GM13976 (cell line): ENCODE measurements around the gene ZNF853.

Experiments used
- DNase-seq: peaks from one replicate; pipeline ENCODE4 v3.0.0; 2012; ENCODE audit warnings: low spot score
- in situ Hi-C: fragments of 300-500 bp; cut with MboI; formaldehyde crosslinking; loops from one replicate; pipeline ENCODE4 v1.12.0; 2022; ENCODE audit warnings: low sequenced_read_pairs, mixed read lengths, inconsistent platforms; ENCODE audit not compliant: unreplicated experiment
- TF ChIP-seq, protein P1 (sequence below): IDR thresholded peaks from 2 replicates; pipeline ENCODE4 v1.5.1; 2012; ENCODE audit warnings: borderline replicate concordance, mild to moderate bottlenecking; ENCODE audit not compliant: insufficient read depth; ENCODE audit errors: extremely low read depth, missing control alignments, control extremely low read depth

The ZNF853 gene

DNA sequence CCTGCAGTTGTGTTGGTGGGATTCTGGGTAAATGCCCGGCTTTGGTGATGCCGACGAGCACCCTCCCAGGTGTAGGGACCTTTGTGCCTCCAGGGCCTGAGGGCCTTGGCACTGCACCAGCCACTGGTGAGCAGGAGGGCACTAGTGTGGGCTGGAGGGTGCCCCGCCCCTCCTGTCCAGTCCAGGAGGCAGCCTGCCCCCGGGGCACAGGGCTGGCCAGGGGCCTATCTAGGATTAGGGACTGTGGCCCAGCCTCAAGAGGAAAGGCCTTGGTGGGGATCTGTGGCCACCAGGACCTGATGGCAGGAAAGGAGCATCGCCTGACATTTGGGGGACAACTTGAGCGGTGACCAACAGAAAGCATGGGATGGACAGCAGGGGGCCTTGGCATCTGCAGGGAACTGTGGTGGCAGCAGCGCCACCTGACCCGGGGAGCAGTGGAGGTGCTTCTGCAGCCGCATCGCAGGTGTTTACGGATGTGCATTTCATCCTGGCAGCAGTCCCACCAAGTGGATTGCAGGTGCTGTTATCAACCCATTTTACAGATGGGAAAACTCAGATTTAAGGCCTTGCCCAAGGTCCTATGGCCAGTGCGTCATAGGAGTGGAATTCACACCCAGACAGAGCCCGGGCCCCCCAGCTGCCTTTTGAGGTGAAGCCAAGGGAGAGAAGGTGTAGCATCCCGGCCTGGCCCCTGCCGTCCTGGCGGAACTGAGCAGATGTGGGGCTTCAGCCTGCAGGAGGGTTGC is 32.8 kb downstream of the ZNF853 start:
- no peak for DNase-seq
- in situ Hi-C loops: no loop called here
- TF ChIP-seq, protein P1, sequence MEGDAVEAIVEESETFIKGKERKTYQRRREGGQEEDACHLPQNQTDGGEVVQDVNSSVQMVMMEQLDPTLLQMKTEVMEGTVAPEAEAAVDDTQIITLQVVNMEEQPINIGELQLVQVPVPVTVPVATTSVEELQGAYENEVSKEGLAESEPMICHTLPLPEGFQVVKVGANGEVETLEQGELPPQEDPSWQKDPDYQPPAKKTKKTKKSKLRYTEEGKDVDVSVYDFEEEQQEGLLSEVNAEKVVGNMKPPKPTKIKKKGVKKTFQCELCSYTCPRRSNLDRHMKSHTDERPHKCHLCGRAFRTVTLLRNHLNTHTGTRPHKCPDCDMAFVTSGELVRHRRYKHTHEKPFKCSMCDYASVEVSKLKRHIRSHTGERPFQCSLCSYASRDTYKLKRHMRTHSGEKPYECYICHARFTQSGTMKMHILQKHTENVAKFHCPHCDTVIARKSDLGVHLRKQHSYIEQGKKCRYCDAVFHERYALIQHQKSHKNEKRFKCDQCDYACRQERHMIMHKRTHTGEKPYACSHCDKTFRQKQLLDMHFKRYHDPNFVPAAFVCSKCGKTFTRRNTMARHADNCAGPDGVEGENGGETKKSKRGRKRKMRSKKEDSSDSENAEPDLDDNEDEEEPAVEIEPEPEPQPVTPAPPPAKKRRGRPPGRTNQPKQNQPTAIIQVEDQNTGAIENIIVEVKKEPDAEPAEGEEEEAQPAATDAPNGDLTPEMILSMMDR: no peak

DNA sequence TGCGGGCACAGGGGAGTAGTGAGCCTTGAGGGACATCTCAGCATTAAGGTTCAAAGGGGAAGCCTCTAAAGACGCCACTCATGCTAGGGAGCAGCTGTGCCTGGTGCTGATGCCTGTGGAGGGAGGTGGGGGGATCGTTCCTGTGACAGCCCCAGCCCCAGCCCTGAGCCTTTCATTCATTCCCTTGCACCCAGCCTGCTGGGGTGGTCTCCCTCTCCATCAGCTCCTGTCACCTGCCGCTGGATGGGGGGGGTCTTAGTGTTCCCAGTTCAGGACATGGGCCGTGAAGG is 33.4 kb downstream of the ZNF853 start:
- TF ChIP-seq, protein P1: no peak

GRCh38 chr7:6649241-6649961 is 34.0 kb downstream of the ZNF853 start:
- in situ Hi-C loops: no loop called here
- DNase-seq: no peak
- TF ChIP-seq, protein P1: no peak

More for the DNA sequence above, 33.4 kb downstream of the ZNF853 start:
- in situ Hi-C loops: no loop called here
- DNase-seq: no peak

DNA sequence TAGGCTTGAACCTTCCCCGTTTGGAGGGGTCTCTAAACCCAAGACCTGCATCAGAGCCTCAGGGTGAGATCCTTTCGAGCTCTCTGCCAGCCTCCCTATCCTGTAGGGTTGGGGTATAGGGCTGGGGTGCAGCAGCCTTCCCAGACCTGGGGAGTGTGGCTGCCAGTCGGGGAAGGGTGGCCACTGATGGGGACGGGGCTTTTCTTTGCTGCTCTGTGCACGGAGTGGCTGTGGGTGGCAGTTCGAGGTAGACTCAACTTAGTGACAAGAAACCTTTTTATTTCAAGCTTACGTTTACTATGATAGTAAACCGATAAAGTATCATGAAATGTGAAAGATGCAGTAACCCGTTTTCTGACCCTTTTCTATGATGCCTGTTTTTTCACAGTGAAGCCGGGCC is 34.7 kb downstream of the ZNF853 start:
- in situ Hi-C loops: no loop called here
- TF ChIP-seq, protein P1: no peak
- DNase-seq: no peak

GRCh38 chr7:6650521-6651011 is 35.2 kb downstream of the ZNF853 start:
- no peak for DNase-seq
- in situ Hi-C loops: no loop called here
- TF ChIP-seq, protein P1: no peak

DNA sequence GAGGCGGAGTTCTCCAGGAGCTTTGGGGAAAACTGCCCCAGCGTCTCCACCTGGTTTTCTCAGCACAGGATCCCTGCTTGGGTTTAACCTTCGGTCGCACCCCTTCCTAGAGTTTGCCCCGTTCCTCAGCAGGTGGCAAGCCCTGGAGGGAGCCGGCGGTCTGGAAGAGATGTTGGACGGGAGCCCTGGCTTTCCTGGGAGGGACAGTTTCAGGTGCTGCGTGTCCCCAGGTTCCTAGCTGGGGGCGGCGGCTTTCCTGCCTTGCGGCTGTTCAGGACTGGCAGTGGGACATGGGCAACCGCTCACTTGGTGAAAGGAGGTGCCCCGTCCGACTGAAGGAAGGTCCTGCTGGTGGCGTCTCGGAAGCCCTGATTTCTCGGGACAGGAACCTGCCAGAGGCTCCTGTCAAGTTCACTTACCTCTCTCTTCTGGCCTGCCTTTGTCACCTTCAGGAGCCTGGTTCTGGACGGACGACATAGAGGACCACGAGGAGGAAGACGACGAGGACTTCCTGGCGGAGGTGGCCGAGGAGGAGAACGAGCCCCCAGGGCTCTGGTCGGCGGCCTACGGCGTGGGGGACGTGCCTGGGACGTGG is 36.5 kb downstream of the ZNF853 start:
- DNase-seq: no peak
- TF ChIP-seq, protein P1: no peak
- in situ Hi-C loops: no loop called here
